GM21619 (cell line): Measurements from ENCODE around the gene TMEM253.

Source experiments
- ATAC-seq: cut with Tn5 transposase; IDR thresholded peaks from one replicate; pipeline ENCODE4 v1.9.1; 2021; ENCODE audit not compliant: unreplicated experiment

The TMEM253 gene

DNA sequence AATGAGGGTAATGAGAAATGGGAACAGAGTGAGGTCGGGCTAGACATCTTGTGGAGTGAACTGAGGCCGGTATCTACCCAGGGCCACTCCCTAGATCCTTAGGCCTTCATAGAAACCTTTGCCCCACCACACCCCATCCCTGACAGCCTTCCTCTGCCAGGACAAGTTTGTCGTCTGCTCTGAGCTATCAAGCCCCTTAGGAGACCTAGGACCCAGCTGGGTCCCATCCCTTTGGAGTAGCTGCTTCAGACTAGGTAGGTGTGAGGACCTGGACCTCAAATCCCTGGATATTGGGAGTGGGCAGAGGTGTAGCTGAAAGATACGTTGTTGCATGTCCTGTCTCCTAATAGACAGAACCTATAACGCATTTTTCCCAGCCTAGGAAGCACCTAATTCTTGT is at the start of gene TMEM253:
Gene TMEM253, plus strand, starts transcription at position 136 of the 400 bp plus-strand sequence. CDS start 278 bp downstream, outside the sequence.
- no peak for ATAC-seq

DNA sequence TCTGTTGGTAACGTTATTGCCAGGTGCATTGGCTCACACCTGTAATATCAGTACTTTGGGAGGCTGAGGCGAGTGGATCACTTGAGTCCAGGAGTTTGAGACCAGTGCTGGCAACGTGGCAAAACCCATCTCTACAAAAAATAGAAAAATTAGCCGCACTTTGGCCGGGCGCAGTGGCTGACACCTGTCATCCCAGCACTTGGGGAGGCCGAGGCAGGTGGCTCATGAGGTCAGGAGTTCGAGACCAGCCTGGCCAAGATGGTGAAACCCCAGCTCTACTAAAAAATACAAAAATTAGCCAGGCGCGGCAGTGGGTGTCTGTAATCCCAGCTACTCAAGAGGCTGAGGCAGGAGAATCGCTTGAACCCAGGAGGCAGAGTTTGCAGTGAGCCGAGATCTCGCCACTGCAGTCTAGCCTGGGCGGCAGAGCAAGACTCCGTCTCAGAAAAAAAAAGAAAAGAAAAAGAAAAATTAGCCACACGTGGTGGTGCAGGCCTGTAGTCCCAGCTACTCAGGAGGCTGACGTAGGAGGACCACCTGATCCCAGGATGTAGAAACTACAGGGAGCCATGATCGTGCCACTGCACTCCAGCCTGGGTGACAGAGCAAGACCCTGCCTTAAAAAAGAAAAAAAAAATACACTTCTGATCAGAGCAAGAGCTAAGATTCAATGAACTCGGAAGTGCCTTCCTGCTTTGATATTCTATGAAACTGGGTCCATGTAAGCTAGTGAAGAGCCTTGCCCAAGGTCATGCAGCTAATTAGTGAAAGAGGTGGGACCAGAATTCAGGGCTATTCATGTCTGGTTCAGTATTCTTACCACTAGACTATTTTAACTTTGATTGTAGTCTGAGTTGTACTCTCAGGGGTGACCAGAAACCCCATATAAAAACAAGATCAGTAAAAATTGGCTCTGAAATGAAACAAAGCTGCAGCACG is 47.4 kb upstream of the TMEM253 start:
- ATAC-seq = no peak

DNA sequence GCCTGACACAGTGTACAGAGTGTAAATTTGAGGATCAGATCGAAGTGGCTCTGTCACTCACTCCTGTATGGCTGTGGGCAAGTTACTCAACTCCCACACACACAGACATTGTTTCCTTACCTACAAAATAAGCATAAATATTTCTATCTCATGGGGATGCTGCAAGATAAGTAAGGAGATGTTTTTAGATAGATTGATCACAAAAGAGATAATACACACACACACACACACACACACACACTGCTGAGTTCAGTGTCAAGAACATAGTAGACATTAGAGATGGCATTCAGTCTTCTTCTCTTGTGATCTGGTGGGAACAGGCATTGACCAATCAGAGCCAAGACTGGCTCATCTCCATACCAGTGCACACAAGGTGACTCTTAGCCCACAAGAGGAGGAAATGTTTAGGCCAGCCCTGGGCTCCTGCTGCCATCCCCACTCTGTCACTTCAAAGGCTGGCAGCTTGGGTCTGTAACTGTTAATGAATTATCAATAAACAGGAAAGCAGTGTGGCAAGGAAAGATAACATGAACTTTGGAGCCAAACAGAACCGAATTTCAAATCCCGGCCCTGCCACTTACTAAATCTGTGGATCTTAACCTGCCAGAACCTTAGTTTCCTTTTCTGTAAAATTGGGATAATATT is 46.6 kb upstream of the TMEM253 start:
- ATAC-seq = no peak

DNA sequence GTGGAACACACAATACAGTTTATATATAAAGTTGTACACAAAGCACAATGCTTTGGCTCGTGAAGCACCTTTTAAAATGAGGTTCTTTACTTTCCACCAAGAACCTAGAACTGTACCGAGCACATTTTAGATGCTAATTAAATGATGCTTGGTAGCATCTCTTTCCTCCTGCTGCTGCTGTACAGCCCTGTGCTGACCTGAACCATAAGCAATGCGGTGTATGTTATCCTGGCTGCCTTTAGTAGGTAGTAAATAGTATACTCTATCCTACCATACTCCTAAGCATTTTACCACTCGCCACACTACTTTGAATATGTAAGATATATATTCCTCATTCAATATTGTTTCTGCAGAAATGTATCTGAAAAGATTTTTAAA is 46.1 kb upstream of the TMEM253 start:
- no peak for ATAC-seq

DNA sequence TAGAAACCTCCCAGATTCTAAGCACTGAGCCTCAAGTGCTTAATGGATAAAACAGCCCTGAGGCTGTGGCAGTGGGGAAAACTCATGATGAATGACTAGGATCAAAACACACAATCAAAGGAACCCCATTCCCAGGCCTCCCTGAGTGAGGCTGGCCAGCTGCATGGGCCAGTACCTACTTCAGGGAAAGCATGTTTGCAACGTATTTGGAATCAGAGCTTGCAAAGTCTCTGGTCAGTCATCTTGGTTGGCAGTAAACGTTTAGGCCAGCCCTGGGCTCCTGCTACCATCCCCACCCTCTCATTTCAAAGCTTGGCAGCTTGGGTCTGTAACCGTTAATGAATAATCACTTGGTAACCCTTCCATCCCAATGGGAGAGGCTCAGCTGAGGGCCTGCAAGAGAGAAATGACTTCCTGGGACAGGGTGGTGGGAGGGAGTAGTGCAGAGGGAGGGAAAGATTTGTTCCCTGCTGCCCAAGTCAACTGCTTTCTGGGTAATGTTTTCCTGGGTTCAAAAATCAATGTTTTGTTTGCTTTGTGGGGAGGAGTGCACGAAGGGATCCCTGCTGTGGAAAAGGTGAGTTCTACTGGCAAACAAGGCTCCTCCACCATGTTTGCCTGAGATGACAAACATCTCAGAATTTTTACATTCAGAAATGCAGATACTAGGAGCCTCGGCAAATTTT is 45.3 kb upstream of the TMEM253 start:
- ATAC-seq = no peak

DNA sequence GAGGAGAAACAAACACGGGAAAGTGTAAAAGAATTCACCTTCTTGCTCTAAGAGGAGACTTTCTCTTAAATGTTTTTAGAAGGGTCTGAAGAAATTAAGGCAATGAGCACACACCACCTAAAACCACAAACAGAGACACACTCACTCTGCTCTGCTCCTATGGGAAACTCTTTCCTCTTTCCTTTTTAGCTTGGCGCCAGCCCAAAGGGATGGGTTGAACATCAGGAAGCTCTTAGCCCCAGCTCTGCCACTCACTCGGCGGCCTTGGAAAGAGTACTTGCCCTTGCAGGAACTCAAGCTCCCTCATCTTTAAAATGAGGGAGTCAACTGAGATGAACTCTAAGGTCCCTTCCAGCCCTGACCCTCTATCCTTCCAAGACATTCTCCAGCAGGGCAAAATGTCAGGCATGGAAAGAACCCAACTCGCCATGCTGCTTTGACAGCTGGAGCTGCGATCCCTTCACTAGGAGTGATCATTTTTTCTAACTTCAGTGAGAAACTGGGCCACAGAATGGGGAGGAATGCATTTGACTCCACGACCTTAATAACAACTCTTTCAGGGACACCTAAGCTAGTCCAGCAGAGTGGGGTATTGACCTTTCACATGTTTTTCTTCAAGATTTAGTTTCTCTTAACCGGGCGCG is 44.2 kb upstream of the TMEM253 start:
- ATAC-seq = no peak

DNA sequence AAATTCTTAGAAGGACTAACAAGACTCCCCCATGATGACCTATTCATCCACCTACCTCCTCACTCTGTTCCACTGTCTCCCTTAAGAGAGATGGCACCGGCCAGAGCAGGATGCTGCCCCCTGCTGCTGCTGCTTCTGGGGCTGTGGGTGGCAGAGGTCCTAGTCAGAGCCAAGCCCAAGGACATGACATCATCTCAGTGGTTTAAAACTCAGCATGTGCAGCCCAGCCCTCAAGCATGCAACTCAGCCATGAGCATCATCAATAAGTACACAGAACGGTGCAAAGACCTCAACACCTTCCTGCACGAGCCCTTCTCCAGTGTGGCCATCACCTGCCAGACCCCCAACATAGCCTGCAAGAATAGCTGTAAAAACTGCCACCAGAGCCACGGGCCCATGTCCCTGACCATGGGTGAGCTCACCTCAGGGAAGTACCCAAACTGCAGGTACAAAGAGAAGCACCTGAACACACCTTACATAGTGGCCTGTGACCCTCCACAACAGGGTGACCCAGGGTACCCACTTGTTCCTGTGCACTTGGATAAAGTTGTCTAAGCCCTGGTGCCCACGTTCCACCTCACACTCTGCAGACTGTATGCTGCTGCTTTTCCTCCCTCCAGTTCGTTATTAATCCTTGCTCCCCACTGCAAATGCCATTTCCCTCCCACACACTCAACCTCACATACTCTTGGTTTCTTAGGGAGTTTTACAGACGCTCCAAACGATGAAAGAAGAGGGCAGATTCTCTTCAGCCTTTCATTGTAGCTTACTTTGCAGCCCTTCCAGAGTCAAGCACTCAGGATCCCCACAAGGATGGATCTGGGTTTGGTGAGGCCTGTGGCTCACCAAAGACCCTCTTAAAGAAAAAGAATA is 42.8 kb upstream of the TMEM253 start, which contains the start of gene RNASE8:
Gene RNASE8, plus strand, starts transcription at position 20 of the 873 bp plus-strand sequence. Its CDS starts 71 bp downstream, at position 91.
- ATAC-seq = no peak

DNA sequence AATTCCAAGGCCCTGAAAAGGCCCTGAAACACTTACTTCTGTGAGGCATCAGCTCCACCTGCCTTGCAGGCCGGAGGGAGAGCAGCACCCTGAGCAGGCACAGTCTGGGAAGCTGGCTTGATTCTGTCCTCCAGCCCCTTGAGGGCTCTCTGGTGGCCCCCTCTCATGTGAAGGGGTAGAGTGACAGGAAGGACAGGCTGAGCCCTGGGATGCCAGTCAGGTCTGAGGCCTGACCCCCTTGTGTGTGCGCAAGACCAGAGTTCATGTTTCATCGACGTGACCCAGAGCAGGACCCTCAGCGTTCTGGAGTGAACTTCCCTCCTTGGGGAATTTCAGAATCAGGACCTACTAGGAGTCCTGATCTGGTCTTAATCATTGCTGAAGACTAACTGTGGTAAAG is 42.0 kb upstream of the TMEM253 start:
- no peak for ATAC-seq

DNA sequence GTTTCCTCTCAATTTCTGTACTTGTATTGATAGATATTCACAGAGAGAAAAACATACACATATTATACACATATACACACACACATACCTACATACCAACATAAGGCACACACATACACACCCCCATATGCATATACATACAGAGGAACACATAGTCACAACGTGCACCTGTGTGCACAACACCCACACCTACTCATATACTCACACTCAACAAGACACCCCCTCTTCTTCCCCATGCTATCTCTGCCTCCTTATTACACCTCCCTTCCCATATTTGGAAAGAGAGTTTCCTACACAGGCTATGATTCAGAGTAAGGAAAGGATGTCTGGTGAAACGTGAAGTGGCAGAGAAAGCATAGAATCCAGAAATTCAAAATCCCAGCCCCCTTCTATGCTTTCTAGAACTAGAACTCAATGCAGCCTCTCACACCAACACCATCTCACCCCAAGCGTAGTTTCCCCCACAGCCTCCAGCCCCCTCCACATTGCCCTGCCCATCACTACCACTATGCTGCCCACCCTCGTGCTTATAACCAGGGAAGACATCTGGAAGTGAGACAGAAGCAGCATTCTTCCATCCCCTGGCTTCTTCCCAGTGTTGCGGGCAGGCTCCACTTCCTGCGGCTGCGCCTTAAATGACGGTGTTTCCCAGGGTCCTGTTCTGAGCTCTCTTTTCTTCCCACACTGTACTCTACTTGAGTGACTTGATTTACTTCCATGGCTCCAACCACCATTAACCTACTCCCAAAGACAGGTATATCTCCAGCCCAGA is 40.8 kb upstream of the TMEM253 start:
- ATAC-seq = no peak

DNA sequence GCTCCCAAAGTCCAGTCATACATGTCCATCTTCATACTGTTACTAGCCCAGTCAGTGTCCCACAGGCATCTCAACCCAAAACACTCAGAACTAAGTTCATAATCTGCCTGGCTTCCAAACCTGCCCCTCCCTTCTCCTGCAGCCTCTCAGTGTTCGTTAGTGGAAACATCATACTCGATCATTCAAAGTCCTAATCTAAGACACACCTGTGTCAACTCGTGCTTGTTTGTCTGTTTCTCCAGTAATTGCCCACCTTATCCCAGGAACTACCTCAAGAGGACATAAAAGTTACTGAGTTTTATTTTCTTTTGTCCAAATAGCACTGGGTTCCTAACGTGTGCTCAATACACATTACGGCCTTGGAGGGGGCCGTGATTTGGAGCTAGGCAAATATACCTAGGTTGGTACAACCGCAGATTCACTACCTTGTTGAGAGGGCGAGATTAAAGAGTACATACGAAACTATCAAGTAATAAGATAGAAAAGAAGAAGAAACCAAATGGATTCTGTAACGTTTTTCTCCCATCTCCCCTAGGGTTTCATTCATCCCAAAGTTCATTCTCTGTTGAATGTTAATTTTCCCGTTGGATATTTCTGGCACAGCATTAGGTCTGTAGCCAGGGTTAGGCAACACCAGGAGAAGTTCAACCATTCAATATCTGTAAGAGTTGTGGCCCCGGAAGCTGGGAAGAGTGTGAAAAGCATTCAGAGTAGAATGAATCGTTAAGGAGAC is 40.1 kb upstream of the TMEM253 start:
- ATAC-seq = no peak

DNA sequence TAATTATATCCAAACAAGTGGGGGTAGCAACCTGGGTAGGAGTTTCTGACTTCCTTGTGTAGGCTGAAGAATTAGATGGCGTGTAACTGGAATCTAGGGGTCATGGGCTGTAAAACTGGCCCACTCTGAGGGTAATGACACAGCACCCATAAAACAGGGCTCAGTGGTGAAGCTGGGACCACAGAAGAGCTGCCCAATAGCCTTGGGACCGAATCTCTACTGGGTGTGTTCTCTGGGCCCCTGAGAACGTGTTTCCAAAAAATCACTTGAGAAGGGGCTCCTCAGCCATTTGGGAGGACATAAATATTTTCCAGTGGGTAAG is 39.6 kb upstream of the TMEM253 start:
- ATAC-seq = no peak

DNA sequence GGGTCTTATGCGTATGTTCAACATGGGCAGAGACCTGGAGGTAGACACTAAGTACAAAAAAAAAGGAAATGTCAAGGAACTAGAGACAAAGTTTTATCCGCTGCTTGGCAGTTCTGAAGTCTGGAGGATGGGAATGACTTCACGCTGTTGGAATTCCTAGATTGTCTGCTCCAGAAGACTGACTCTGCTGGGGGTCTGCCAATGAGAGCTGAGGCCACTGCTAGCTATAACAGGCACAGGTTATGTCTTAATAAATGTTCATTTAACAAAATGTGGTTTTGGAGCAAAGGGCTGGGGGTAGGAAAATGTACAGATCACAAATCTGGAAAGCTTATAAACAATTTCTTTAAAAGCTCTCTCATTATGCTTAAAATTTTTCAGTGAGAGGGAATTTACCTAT is 37.4 kb upstream of the TMEM253 start:
- ATAC-seq = no peak

DNA sequence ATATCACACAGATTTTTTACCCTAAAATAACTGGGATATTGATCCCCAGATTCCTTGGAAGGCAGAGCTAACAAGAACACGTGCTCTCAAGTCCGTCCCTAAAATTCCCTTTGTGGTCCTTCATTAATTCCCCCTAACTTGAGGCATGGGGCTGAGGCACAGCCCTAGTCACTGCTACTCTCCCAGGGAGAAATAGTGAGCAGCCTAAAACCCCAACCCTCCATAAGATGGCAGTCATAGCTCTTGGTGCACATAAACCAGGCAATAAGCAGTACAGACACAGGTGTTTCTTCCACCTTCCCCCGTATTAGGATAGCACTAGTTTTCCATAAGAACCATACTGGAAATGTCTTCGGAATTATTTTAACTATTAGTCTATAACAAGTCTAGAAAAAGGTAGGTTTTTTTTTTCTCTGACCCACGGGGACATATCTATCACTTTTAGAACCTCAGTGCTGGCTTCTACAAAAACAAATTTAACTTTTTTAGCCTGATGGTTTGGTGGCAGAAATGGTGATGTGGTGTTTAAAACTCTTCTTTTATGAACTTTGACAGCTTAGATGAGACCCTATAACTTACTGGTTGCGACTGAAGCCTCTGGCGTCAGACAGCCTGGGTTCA is 33.9 kb upstream of the TMEM253 start:
- ATAC-seq = no peak

DNA sequence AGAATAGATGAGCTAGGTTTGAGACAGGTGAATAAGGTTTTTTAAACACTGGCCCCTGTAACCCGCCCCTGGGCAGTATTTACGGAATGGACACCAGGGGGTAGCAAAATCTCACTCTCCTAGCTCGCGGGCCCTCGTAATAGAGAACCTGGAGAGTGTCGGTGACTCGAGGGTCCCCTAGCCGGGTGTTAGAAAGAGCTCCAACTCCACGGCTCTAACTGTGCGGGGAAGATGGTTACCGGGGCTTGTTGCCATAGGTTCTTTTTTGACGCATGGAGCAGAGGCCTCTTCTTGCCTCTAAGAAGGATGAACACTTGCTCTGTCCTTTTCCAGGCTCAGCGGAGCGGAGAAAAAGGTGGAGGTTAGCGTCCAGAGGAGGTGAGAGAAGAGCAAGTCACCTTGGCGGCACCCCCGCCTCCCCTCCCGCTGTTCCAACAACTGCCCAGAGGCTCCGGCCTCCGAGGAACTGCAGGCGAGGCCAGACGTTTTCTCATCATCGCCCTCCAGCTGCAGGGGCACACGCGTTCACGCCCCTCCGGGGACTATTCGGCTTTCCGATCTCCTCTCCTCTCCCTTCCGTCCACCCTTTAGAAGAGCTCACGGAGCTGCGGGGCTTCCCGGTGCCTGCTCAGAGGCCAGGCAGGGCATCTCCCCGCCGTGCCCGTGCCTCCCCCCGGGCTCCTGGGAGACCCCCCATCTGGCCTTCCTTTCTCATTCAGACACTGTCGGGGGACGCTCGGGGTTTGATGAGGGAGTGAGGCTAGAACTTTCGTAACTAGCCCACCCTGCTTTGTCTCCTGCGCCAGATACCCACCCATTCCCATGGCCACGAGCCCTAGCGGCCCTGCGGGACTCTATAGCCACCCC is 32.1 kb upstream of the TMEM253 start:
- ATAC-seq = no peak

DNA sequence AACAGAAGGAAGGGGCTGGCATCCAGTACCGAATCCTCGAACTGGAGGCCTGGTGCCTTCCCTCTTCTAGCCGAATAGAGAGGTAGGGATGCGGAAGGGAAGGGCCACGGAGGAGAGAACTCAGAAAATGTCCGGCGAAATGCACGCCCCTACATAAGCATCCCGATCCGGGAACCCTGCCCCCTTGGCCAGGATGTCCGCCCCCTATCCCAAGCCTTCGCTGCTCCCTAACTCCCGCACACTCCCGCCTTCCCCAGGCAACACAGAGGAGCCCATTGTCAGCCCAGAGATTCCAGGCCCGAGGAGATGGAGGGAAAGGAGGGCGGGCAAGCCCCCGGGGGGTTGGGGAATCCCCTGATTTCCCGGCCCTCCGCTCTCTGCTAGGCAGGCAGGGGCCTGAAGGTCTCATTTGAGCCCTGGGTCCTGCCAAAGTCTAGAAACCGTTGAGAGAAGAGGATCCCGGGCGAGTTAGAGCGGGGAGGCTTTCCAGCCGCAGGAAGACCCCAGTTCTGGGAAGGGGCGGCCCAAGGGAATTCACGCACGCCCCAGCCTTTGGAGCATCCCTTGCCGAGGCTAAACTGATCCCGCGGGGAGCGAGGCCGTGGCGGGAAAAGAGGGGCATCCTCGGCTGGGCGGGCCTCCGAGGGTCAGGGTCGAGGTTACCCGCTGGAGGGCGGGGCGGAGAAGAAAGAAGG is 31.3 kb upstream of the TMEM253 start:
- no peak for ATAC-seq

DNA sequence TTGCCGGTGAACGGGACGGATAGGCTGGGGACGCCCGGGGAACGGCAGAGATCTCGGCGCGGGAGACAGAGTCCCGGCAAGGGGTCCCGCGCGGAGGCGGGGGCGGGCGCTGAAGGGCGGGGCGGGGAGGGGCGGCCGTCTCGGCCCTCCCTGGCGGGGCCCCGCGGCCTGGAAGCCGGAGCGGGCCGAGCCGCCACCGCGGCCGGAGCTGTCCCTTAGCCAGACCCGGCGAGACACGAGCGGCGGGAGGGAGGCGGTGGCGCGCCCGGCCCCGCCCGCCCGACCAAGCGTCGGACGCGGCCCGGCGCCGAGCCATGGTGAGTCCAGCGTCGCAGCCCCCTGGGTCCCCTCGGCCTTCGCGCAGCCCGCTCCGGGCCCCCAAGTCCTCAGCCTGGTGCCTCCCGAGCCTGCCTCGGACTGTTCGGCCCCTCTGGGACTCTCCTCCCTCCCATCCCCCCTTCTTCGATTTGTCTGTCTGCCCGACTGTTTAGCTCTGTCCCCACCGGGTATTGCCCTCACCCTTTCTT is 30.7 kb upstream of the TMEM253 start, which contains the start of gene ARHGEF40:
Gene ARHGEF40, plus strand, starts transcription at position 222 of the 527 bp plus-strand sequence. Its CDS starts 93 bp downstream, at position 315.
- ATAC-seq = no peak
